HepG2 (cell line): ENCODE measurements around the gene ATP4A. TPM values are rescaled to one million over a fixed set of nuclear protein-coding genes. Genes with fewer than 3 reads are reported as not detected.

Source experiments
- ATAC-seq: fragments of 200-7000 bp; cut with Tn5 transposase; 3 replicates; pipeline ENCODE4 v1.9.1; 2020; ENCODE audit warnings: mild to moderate bottlenecking, moderate library complexity
- BruUV-seq: library from RNA; stranded (reverse); fragments of 400-500 nt; replicated peaks from 2 replicates; lab custom pipeline; 2021; lab: Mats Ljungman, UMichigan
- CTCF ChIA-PET: fragments of 300-600 bp; formaldehyde crosslinking; extraction: SDS; loops from one replicate; lab custom pipeline; 2021; ENCODE audit warnings: low total read pairs, inconsistent platforms, low intra/inter-chr PET ratio; lab: Yijun Ruan, JAX
- POLR2A ChIA-PET: fragments of 350-600 bp; sonication (Branson Sonifier 250); formaldehyde crosslinking; loops from one replicate; lab custom pipeline; 2020; ENCODE audit warnings: antibody characterized with exemption, inconsistent platforms; lab: Yijun Ruan, JAX
- DNase-seq: peaks from one replicate; pipeline ENCODE4 v3.0.0-alpha.2; 2015; ENCODE audit warnings: low spot score
- FAIRE-seq: peaks from 3 replicates; lab custom pipeline; 2011; peaks lifted over from hg19 to GRCh38; lab: Jason Lieb, UNC
- H2AFZ ChIP-seq: one replicate; pipeline ENCODE4 v1.6.1; 2011; ENCODE audit warnings: low read length, inconsistent platforms
- H3K27ac ChIP-seq: fragments of 300-600 bp; 3 replicates; pipeline ENCODE4 v1.8.0; 2011; ENCODE audit warnings: mixed run types, mild to moderate bottlenecking, mixed read lengths, low read length, inconsistent platforms; ENCODE audit not compliant: insufficient read depth; ENCODE audit errors: extremely low read length
- H3K27me3 ChIP-seq, 2 experiments: fragments of 200-600 bp in 1 of 2; 2 replicates in 1 of 2; 3 replicates in 1 of 2; pipeline versions ENCODE4 v1.6.0 to v1.8.0; 2011; ENCODE audit warnings: low read length in 2 of 2, mild to moderate bottlenecking in 2 of 2, moderate library complexity in 2 of 2, inconsistent platforms in 1 of 2; ENCODE audit not compliant: insufficient read depth in 2 of 2, control insufficient read depth in 1 of 2
- H3K36me3 ChIP-seq, 2 experiments: fragments of 200-600 bp in 1 of 2; replicated peaks in 1 of 2; 2 replicates in 1 of 2; 3 replicates in 1 of 2; pipeline versions ENCODE4 v1.5.1 to v1.8.0; 2011; ENCODE audit warnings: low read length in 2 of 2, inconsistent platforms in 1 of 2; ENCODE audit not compliant: insufficient read depth in 2 of 2, control insufficient read depth in 1 of 2
- H3K4me1 ChIP-seq: 2 replicates; pipeline ENCODE4 v1.5.1; 2012; ENCODE audit warnings: low read length, inconsistent platforms; ENCODE audit not compliant: insufficient read depth
- H3K4me2 ChIP-seq: 2 replicates; pipeline ENCODE4 v1.6.0; 2011; ENCODE audit warnings: low read depth, low read length, inconsistent platforms
- H3K4me3 ChIP-seq, 3 experiments: fragments of 200-600 bp in 1 of 3; sonication (generic), shearing (Covaris generic) in 1 of 3; replicated peaks in 1 of 3; 2 replicates each; pipeline ENCODE4 v1.5.1; 2011 to 2016; ENCODE audit warnings: low read length in 3 of 3, inconsistent platforms in 2 of 3, low read depth in 2 of 3, mild to moderate bottlenecking in 2 of 3, control low read depth in 1 of 3, mixed read lengths in 1 of 3; ENCODE audit not compliant: insufficient read depth in 1 of 3
- H3K79me2 ChIP-seq: one replicate; pipeline ENCODE4 v1.6.1; 2011; ENCODE audit warnings: low read length, inconsistent platforms; ENCODE audit not compliant: insufficient read depth
- H3K9ac ChIP-seq: 2 replicates; pipeline ENCODE4 v1.6.0; 2011; ENCODE audit warnings: mild to moderate bottlenecking, low read depth, low read length, inconsistent platforms; ENCODE audit not compliant: insufficient read depth
- H3K9me3 ChIP-seq: 2 replicates; pipeline ENCODE4 v1.5.1; 2012; ENCODE audit warnings: mild to moderate bottlenecking, low read length
- H4K20me1 ChIP-seq: 2 replicates; pipeline ENCODE4 v1.6.0; 2011; ENCODE audit warnings: inconsistent platforms, mild to moderate bottlenecking, low read length, moderate library complexity; ENCODE audit not compliant: insufficient read depth
- ARID3A ChIP-seq: IDR thresholded peaks from 2 replicates; pipeline ENCODE4 v1.6.1; 2012; ENCODE audit warnings: low read depth, low read length, improper control_type of control experiment
- BHLHE40 ChIP-seq: IDR thresholded peaks from 2 replicates; pipeline ENCODE4 v1.6.1; 2011; ENCODE audit warnings: low read length, improper control_type of control experiment
- GABPB1 ChIP-seq: IDR thresholded peaks from 2 replicates; pipeline ENCODE4 v1.6.1; 2016; ENCODE audit warnings: mild to moderate bottlenecking, missing genetic modification reagents, moderate library complexity, missing compliant biosample characterization
- GFI1 ChIP-seq: sonication (generic); formaldehyde crosslinking; IDR thresholded peaks from 2 replicates; pipeline ENCODE4 v1.5.0; 2020; ENCODE audit warnings: missing genetic modification reagents, mild to moderate bottlenecking, borderline replicate concordance
- KLF6 ChIP-seq: IDR thresholded peaks from 2 replicates; pipeline ENCODE4 v1.8.0; 2016; ENCODE audit warnings: missing biosample characterization, missing genetic modification reagents
- MAX ChIP-seq: IDR thresholded peaks from 2 replicates; pipeline ENCODE4 v1.6.1; 2012; ENCODE audit warnings: inconsistent platforms
- PHF21A ChIP-seq: sonication (generic); formaldehyde crosslinking; IDR thresholded peaks from 2 replicates; pipeline ENCODE4 v1.5.0; 2020; ENCODE audit warnings: mild to moderate bottlenecking, missing genetic modification reagents
- POLR2AphosphoS5 ChIP-seq: IDR thresholded peaks from 2 replicates; pipeline ENCODE4 v1.6.1; 2012; ENCODE audit warnings: low read depth, low read length
- RAD51 ChIP-seq: fragments of 450-650 bp; IDR thresholded peaks from 2 replicates; pipeline ENCODE4 v1.6.1; 2016; ENCODE audit warnings: borderline replicate concordance
- RXRB ChIP-seq: IDR thresholded peaks from 2 replicates; pipeline ENCODE4 v1.6.1; 2016; ENCODE audit warnings: borderline replicate concordance, missing genetic modification reagents, missing compliant biosample characterization
- SIN3A ChIP-seq: IDR thresholded peaks from 2 replicates; pipeline ENCODE4 v1.6.1; 2011; ENCODE audit warnings: low read depth, mild to moderate bottlenecking, control low read depth, low read length, borderline replicate concordance
- SMAD3 ChIP-seq: sonication (generic); formaldehyde crosslinking; IDR thresholded peaks from 2 replicates; pipeline ENCODE4 v1.4.0; 2020; ENCODE audit warnings: missing genetic modification reagents
- TAF15 ChIP-seq: fragments of 200-400 bp; formaldehyde crosslinking; IDR thresholded peaks from one replicate; pipeline ENCODE4 v1.6.1; 2018; ENCODE audit warnings: mild to moderate bottlenecking, low read depth, low read length; ENCODE audit not compliant: poor library complexity, severe bottlenecking
- TOPORS ChIP-seq: sonication (generic); formaldehyde crosslinking; IDR thresholded peaks from 2 replicates; pipeline ENCODE4 v1.8.0; 2023; ENCODE audit warnings: mild to moderate bottlenecking, missing genetic modification reagents
- ZMAT5 ChIP-seq: sonication (generic); formaldehyde crosslinking; IDR thresholded peaks from 2 replicates; pipeline ENCODE4 v1.5.0; 2020; ENCODE audit warnings: mild to moderate bottlenecking, low read depth, missing genetic modification reagents, borderline replicate concordance
- ZNF264 ChIP-seq: sonication (generic); formaldehyde crosslinking; IDR thresholded peaks from 2 replicates; pipeline ENCODE4 v1.4.0; 2020; ENCODE audit warnings: missing genetic modification reagents
- ZNF296 ChIP-seq: sonication (generic); formaldehyde crosslinking; conservative IDR thresholded peaks from 2 replicates; pipeline ENCODE4 v1.5.0; 2020; ENCODE audit warnings: mild to moderate bottlenecking, missing genetic modification reagents
- ZNF564 ChIP-seq: sonication (generic); formaldehyde crosslinking; IDR thresholded peaks from 2 replicates; pipeline ENCODE4 v1.8.1; 2023; ENCODE audit warnings: mild to moderate bottlenecking, missing genetic modification reagents
- ZNF660 ChIP-seq: sonication (generic); formaldehyde crosslinking; IDR thresholded peaks from 2 replicates; pipeline ENCODE4 v1.5.1; 2020; ENCODE audit warnings: mild to moderate bottlenecking, low read depth, missing genetic modification reagents, borderline replicate concordance
- ZNF788 ChIP-seq: sonication (generic); formaldehyde crosslinking; IDR thresholded peaks from 2 replicates; pipeline ENCODE4 v1.5.0; 2020; ENCODE audit warnings: mild to moderate bottlenecking, missing genetic modification reagents, borderline replicate concordance
- ZSCAN31 ChIP-seq: sonication (generic); formaldehyde crosslinking; IDR thresholded peaks from 2 replicates; pipeline ENCODE4 v1.5.0; 2020; ENCODE audit warnings: low read depth, mild to moderate bottlenecking, missing genetic modification reagents
- WGBS: methylation state at CpG from one replicate; pipeline ENCODE4 v1.1.6; 2017; ENCODE audit warnings: low lambda C conversion rate; 5-methylcytosine and 5-hydroxymethylcytosine counted together
- in situ Hi-C: cut with HindIII; loops from 2 replicates; pipeline ENCODE4 v1.10.0; 2017; ENCODE audit warnings: low pct_unique_long_range_greater_than_20kb; ENCODE audit not compliant: extremely low pct_ligation_motif_present
- intact Hi-C: fragments of 100-400 bp; cut with micrococcal nuclease; formaldehyde crosslinking; loops from one replicate; pipeline ENCODE4 v1.10.0; 2022; ENCODE audit not compliant: unreplicated experiment
- polyA plus RNA-seq, 8 experiments: library from polyadenylated mRNA; depleted of rRNA in 3 of 8; stranded (reverse) in 7 of 8; unstranded in 1 of 8; fragments of >200 nt; fragmentation: Illumina TruSeq in 4 of 8; extraction: Trizol in 4 of 8; gene quantifications; 2 replicates each; pipeline versions ENCODE4 v1.2.1 to v1.2.3, GENCODE V29; 2011 to 2016; ENCODE audit warnings: low read depth in 4 of 8, missing spikeins in 1 of 8, mixed read lengths in 1 of 8; ENCODE audit not compliant: insufficient read depth in 1 of 8
- total RNA-seq, 5 experiments: library from RNA; depleted of rRNA; stranded (reverse); fragments of >200 nt; fragmentation: Illumina TruSeq; extraction: Trizol; gene quantifications; 2 replicates each; pipeline ENCODE4 v1.2.3, GENCODE V29; 2016; ENCODE audit warnings: low read depth in 1 of 5
- TF ChIP-seq, protein P1 (sequence below): sonication (generic); formaldehyde crosslinking; IDR thresholded peaks from 2 replicates; pipeline ENCODE4 v1.4.0; 2020; ENCODE audit warnings: missing genetic modification reagents, borderline replicate concordance

The ATP4A gene
- total and polyA plus RNA-seq, 2 of the 13 experiments (the other 11 are each of a cell fraction or from before 2014, with no cell fraction given), result 0.08 to 0.11 TPM

GRCh38 chr19:35509018-35509652 lies 54.3 kb downstream of the ATP4A start:
- peak; percentile 56 for ATAC-seq
- Histone ChIP-seq H2AFZ (peak overlapping the region; percentile 78), H3K27ac (peak overlapping the region; percentile 58), H3K36me3 (peaks cover 3 to 5% of the 10 kb centered on the region in 2 experiments; a peak in 3 of 5 replicates), H3K4me3 (peak overlapping the region; percentile 65 to 78 (median 69)), H3K27me3 (peaks cover 1 to 23% of the 10 kb centered on the region in 2 experiments; a peak in 2 of 5 replicates), H3K79me2 (no peaks in the 10 kb centered on the region), H3K4me1 (peaks cover 49% of the 10 kb centered on the region), H3K4me2 (peak overlapping the region; percentile 93), H3K9ac (peak overlapping the region; percentile 69), H4K20me1 (no peaks in the 10 kb centered on the region), H3K9me3 (no peaks in the 10 kb centered on the region)
- CTCF ChIA-PET, result interaction anchor here (1.4 to 1.7 kb wide), 2 partner anchors 156 to 261 kb away, joined by 3 to 4 read pairs; no protein-coding TSS in a partner anchor
- DNase-seq, result peak; percentile 42
- BruUV-seq, result no TSS peak
- in situ Hi-C loops (no loop called here), intact Hi-C loops (no loop called here)
- POLR2A ChIA-PET, result interaction anchor here (0.6 to 1.2 kb wide), 2 partner anchors 14 to 39 kb away, joined by 3 read pairs; no protein-coding TSS in a partner anchor
- 38% methylated on average over 12 of the region's 12 CpGs for WGBS
- FAIRE-seq, result peak; percentile 66
- TF ChIP-seq GABPB1 (CRISPR knock-in tag) (no peak), RXRB (CRISPR knock-in tag) (0 out of 2 replicates have a peak, but pooled peaks have one; percentile 18), SIN3A (peak; percentile 61; the same call in 1 of the 2 replicates), RAD51 (no peak), ZNF264 (CRISPR knock-in tag) (no peak), ZNF660 (CRISPR knock-in tag) (no peak), ZSCAN31 (CRISPR knock-in tag) (0 out of 2 replicates have a peak, but pooled peaks have one; percentile 10), GFI1 (no peak), KLF6 (CRISPR knock-in tag) (peak; percentile 53), MAX (peak; percentile 90), BHLHE40 (no peak), ZMAT5 (CRISPR knock-in tag) (no peak), TOPORS (CRISPR knock-in tag) (no peak), ARID3A (no peak), TAF15 (no peak), ZNF788 (CRISPR knock-in tag) (peak; percentile 47; the same call in 1 of the 2 replicates), SMAD3 (CRISPR knock-in tag) (0 out of 2 replicates have a peak, but pooled peaks have one; percentile 41), PHF21A (CRISPR knock-in tag) (no peak), POLR2AphosphoS5 (peak; percentile 32; the same call in 1 of the 2 replicates), ZNF564 (CRISPR knock-in tag) (0 out of 2 replicates have a peak, but pooled peaks have one; percentile 34), ZNF296 (CRISPR knock-in tag) (no peak)
- TF ChIP-seq, protein P1, sequence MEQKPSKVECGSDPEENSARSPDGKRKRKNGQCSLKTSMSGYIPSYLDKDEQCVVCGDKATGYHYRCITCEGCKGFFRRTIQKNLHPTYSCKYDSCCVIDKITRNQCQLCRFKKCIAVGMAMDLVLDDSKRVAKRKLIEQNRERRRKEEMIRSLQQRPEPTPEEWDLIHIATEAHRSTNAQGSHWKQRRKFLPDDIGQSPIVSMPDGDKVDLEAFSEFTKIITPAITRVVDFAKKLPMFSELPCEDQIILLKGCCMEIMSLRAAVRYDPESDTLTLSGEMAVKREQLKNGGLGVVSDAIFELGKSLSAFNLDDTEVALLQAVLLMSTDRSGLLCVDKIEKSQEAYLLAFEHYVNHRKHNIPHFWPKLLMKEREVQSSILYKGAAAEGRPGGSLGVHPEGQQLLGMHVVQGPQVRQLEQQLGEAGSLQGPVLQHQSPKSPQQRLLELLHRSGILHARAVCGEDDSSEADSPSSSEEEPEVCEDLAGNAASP (CRISPR knock-in tag), result no peak
